Cortex of kidney (tissue), 1 donor: ENCODE data around the gene DSTN.

Experiments used
- DNase-seq: peaks from one replicate; lab custom pipeline; 2025; lab: John Stamatoyannopoulos, UW

The DSTN gene

GRCh38 chr20:17612287-17612991 is 42.6 kb downstream of the DSTN start:
- no peak for DNase-seq

GRCh38 chr20:17612992-17613327 is 43.1 kb downstream of the DSTN start:
- DNase-seq, result no peak

- DNase-seq, result no peak
Measured at GRCh38 chr20:17613328-17614175, 43.7 kb downstream of the DSTN start.

- no peak for DNase-seq
Measured at GRCh38 chr20:17614176-17614811, 44.4 kb downstream of the DSTN start.

- no peak for DNase-seq
Measured at GRCh38 chr20:17614812-17615644, 45.2 kb downstream of the DSTN start.

- no peak for DNase-seq
Measured at GRCh38 chr20:17615645-17616479, 46.0 kb downstream of the DSTN start.

GRCh38 chr20:17616480-17617211 is 46.8 kb downstream of the DSTN start:
- no peak for DNase-seq

- DNase-seq, result no peak
Measured at GRCh38 chr20:17617212-17617867, 47.5 kb downstream of the DSTN start.

- no peak for DNase-seq
Measured at GRCh38 chr20:17617868-17618672, 48.2 kb downstream of the DSTN start.

- no peak for DNase-seq
Measured at GRCh38 chr20:17618673-17619013, 48.8 kb downstream of the DSTN start.

GRCh38 chr20:17619351-17620093 is 49.6 kb downstream of the DSTN start:
- no peak for DNase-seq

GRCh38 chr20:17620371-17621228 is 50.7 kb downstream of the DSTN start:
- no peak for DNase-seq

GRCh38 chr20:17621229-17621968 is 51.5 kb downstream of the DSTN start:
- no peak for DNase-seq

GRCh38 chr20:17622086-17622850 is 52.4 kb downstream of the DSTN start:
- DNase-seq, result no peak

GRCh38 chr20:17622851-17623508 is 53.1 kb downstream of the DSTN start:
- DNase-seq, result no peak
